GM18907 (cell line): Measurements from ENCODE around the gene AFF3.

Source experiments
- ATAC-seq: cut with Tn5 transposase; IDR thresholded peaks from one replicate; pipeline ENCODE4 v1.9.1; 2021; ENCODE audit warnings: mild to moderate bottlenecking, moderate library complexity; ENCODE audit not compliant: unreplicated experiment

The AFF3 gene

DNA sequence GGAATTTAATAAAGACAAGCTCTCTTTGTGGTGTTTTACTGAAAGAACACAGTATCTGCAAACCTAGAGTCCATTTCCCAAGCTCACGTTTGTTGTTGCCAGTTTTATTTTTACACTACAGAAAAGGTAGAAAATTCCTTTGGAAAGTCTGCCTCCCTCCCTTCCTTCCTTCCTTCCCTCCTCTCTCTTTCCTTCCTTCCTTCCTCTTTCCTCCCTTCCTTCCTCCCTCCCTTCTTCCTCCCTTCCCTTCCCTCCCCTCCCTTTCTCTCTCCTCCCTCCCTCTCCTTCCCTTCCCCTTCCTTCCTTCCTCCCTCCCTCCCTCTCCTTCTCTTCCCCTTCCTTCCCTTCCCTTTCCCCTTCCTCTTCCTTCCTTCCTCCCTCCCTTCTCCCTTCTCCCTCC is 516.2 kb downstream of the AFF3 start:
- no peak for ATAC-seq

DNA sequence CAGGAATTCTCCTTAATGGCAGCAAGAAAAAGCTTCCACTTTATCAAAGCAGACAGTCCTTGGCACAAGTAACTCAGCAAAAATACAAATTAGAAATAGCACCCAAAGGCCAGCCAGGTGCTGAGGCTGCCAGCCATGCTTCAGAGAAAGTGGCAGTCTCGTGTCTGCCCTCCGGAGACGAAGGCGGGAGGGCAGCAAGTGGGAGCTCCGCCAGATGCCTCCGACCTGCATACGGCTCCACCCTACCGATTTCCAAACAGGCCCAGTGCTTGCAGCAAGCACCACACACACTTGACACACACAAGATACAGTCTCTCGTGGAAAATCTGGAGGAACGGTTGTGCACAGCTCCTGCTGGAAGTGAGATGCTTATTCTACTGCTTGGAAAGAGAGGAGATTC is 517.7 kb downstream of the AFF3 start:
- ATAC-seq, result no peak

DNA sequence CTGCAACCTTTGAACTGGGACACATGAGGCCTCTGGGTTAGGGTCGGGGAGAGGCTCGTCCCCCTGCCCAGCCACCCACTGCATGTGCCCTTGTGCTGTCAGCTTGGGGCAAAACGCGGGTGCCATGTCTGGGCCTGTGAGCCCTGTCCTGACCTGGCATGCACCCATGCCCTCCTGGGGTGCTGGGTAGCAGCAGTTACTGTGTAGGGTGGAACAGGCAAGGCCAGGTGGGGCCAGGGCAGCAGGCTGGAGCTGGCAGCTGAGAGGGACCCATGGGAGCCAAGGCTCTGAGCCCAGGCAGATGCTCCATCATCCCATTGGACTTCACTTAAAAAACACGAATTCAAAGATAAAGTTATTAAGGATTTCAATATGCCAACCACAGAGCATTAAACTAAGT is 518.8 kb downstream of the AFF3 start:
- ATAC-seq, result no peak

DNA sequence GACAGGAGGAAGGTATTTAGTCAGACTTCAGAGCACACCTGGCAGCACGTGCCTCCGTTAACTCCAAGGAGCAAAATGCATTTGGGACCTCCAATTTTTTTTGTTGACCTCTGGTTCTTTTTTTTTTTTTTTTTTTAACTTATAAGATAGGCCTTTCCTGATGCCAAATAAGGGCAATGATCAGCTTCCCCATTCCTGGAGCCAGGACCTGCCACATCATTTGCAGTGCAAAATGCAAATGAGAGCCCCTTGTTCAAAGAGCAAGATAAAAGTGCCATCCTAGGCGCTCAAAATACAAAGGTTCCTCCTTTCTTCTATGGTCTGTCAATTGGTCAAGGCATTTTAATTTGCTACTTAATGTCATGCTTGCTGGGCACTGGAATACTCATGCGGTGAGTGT is 519.4 kb downstream of the AFF3 start:
- ATAC-seq, result no peak

DNA sequence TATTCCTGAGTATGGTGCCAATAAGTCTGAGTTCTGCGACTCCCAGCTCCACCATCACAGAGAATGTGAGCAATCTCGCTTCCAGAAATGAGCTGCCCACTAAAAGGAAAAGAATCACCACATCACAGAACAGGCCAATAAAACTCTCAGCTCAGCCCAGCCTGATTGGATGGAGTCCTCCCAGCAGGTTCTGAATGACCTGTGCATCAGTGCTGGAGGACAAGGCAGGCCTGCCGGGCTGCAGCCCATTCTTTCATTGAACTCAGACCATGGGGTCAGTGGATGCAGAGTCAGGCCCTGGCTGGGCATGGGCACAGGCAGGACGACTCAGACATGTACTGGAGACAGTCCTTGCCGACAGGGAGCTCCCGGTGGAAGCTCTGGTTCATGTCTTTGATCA is 519.9 kb downstream of the AFF3 start:
- ATAC-seq, result no peak

DNA sequence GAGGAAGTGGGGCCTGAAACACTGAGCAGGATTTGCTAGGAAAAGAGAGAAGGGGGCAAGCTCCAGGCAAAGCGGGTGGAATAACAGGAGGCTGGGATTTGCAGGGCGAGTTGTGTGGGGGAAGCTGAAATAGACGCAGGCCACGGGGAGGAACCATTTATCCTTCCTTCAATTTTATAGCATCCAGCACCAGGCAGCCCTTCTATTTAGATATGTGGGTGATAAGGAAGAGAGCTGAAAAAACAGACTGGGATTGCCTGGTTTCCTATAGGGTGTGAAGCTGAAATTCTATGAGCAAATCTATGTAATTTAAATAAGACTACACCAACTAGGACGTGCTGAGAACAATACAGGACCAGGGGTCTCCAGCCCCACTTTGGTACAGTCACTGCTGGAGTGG is 520.6 kb downstream of the AFF3 start:
- no peak for ATAC-seq

DNA sequence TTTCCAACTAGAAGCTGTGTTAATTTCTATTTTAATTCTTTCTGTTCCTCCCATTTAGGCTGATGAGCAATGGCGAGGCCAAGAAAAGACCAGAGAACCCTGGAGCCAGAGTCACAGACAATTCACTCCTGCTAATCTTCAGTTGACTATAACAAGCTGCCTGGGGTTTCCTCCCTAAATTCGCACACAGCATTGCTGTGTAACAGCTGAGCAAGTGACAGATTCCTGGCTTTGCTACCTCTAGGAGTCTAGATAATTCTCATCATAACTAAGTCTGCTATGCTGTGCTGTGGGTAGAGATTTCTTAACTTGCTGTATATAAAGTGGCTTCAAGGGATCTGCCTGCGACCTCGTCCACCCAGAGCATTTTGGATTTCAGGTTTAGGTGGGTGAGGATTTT is 521.3 kb downstream of the AFF3 start:
- ATAC-seq, result no peak

DNA sequence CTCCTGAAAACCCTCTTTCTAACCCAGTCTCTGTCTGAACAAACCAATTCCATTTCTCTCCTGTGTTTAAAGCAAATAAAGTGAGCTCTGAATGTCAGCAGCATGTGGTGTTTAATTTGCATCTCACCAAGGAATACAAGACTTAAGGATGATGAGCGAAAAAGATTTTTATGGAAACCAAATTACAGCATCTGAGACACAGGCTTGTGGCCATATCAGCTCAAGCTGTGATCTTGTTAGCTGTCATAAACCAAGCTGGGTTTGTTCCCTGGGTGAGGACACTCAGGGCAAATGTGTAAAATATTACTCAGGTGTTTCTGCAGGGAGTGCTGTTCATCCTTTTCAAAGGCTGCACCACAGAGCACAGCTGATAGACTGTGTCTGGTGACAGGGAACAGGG is 523.2 kb downstream of the AFF3 start:
- ATAC-seq, result no peak

DNA sequence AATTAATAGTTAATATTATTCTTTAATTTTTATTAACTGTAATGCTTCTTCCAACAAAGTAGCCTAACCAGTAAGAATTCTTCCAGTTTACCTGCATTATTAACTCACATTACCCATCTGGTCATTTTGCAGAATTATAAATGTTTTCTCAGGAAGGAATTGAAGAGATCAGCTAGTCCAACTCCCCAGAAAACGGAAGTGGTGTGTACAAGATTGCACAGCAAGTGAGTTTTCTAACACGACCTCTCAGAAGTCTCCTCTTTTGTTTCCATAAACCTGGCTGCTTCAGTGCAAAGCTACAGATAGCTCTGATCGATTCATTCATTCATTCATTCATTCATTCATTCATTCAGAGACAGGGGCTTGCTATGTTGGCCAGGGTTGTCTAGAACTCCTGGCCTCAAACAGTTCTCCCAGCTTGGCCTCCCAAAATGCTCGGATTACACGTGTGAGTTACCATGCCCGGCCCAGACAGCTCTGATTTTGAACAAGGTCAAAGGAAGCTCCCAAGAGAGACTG is 523.8 kb downstream of the AFF3 start:
- ATAC-seq, result no peak

DNA sequence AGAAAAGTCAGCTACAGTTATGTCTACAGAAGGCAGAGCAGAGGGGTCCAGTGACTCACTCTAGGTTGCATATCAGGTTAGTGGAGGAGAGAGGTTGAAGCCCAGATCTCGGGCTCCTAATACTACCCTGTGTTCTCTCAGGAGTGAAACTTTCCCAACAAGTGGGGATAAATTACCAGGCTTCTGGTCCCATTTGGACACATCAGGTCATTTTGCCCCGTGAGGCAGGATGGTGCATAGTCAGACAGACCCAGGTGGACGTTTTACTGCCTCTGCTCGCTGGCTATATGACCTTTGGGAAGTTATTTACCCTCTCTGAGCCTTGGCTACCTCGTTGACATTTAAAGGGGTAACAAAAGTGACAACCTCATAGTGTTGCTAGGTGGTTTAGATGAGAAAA is 524.6 kb downstream of the AFF3 start:
- no peak for ATAC-seq

DNA sequence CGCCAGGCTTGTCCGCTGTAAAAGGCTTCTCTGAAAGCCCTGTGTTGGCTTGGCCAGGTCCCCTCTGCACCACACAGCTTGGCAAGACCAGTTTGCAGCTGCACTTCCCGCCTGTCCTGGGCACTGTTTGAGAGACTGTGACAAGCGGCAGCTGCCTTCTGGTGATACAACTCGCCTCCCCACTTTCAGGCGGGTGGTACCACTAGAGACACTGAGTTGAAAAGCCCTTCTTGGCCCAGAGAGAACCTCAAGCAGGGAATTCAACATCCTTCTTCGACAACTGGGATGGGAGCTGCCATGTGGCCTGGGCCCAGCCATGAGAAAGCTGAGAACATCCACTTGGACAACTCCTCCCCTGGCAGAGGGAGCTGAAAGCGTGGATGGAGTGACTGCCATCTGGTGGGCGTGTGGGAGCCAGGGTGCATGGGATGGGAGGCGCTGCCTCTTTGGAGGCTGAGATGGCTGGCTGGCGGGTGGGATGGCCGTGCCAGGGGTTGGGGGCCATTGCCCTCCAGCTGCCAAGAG is 527.1 kb downstream of the AFF3 start:
- no peak for ATAC-seq

DNA sequence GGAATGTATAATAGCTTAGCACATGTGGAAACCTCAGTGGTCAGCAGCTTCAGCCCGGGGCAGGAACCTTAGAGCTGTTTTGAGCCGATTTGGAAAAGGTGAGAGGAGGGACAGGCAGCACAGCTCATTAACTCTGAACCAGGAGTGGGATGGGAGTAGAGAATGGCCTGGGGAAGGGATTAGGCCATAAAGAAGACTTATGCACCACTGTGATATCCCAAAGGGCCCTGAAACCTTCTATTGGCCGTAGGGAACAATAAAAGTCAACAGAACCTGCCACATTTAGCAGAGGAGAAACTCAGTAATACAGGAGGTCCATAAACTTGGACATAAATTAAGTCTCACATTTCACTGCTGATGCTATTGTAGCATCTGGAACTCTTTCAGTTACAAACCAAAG is 528.4 kb downstream of the AFF3 start:
- ATAC-seq, result no peak

DNA sequence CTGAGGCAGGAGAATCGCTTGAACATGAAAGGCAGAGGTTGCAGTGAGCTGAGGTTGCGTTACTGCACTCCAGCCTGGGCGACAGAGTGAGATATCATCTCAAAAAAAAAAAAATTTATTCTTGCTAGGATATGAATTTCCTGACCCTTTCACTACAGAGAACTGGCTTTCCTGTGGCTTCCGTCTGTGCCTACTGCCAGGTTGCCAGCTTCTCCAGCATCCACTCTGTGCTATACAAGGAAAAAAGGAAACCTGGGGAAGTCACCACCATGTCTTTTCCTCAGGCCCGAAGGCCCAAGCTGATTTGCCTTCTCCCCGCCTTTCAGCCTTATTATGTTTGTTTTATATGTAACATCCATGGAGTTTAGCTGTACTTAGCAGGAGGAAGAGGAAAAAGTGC is 530.6 kb downstream of the AFF3 start:
- ATAC-seq, result no peak

DNA sequence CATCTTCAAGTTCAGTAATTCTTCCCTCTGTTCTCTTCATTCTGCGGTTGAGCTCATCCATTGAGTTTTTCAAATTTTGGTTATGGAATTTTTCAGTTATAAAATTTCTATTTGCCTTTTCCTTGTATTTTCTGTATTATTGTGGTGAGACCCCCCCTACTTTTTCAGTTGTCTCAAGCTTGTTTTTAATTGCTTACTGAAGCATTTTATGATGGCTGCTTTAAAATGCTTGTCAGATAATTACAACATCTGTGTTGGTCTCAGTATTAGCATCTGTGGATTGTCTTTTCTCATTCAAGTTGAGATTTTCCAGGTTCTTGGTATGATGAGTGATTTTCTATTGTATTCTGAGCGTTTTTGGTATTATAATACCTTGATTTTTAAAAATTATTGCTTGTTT is 531.4 kb downstream of the AFF3 start:
- ATAC-seq, result no peak

DNA sequence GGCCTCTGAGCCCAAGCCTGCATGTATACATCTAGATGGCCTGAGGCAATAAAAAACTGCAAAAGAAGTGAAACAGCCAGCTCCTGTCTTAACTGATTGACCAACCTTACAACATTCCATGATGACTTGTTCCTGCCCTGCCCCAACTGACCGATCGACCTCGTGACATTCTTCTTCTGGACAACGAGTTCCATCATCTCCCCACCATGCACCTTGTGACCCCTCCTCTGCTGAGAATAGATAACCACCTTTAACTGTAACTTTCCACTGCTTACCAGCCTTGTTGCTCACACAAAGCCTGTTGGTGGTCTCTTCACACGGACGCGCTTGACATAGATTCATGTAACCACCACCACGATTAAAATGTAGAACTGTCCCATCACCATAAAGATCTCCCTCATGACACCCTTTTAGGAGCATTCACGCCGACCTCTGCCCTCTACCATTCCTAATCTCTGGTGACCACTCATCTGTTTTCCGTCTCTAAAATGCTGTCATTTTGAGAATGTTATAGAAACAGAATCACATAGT is 532.5 kb downstream of the AFF3 start:
- no peak for ATAC-seq

DNA sequence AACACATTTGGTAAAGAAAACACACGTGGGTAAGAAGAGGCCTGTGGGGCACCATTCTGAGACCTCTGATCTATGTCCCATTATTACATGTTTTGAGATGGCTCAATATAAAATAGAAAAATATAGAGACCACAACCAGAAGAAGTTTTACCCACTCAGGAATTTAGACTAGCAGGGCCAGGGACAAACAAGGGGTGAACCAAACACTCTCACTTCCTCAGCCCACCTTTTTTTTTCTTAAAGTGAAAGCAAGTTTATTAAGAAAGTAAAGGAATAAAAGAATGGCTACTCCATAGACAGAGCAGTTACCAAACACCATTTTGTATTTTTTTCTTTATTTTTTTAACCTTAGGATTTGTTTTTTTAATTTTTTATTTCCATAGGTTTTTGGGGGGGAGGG is 533.5 kb downstream of the AFF3 start:
- no peak for ATAC-seq

DNA sequence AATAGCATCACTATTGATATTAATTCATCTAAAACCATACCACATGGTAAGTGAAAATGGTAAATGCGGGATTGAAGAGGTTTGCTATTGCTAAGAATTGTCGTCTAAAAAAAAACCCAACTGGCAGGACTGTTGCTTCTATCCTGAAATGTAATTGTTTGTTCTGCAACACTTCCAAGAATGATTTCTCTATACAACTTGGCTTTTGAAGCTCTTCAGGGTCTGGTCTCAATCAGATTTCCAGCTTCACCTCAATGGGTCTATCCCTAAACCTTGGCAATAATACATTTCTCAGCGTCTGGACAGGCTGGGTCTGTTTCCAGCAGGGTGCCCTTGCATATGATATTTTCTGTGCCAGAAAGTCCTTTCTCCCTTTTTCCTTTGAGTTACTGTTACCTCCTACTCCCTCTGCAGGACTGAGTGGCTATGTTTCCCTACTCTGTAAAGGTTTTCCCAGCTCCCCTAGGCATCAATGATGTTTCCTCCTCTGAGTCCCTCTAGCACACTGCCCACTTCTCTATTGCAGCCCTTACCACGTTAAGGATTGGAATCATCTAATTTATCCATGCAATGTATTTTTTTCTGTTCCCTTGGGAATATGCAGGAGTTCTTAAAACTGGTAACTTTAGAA is 534.4 kb downstream of the AFF3 start:
- no peak for ATAC-seq

DNA sequence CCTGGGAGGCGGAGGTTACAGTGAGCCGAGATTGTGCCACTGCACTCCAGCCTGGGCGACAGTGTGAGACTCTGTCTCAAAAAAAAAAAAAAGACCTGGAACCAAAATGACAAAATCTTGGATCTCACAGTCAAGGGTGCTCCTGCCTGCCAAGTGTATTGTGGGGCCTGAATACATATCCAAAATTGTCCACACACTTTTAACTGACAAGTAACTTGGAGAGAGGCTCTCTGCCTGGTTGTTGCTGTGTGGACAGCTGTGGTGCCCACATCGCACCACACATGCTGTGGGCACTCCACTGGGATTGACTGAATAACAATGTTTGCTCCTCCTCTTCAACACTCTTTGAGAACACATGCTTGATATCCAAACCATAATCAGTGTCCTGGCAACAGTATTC is 534.9 kb downstream of the AFF3 start:
- no peak for ATAC-seq

DNA sequence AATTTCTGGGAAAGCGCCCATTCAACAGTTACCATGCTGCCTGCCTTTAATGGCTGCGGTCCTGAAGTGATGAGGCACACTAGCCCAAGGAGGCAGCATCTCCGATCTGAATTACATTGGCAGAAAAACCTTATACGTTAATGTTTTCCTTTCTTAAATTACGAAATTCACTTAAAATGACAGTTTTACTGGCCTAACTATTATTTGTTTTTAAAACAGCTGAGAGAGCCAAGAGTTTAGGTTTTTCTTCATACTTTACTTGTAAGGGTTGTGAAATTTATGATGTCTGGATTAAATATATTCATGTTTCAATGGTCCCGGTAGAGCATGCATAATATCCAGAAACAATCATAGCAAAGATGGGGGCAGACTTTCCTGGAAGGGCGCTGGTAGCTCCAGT is 537.4 kb downstream of the AFF3 start:
- ATAC-seq, result no peak

DNA sequence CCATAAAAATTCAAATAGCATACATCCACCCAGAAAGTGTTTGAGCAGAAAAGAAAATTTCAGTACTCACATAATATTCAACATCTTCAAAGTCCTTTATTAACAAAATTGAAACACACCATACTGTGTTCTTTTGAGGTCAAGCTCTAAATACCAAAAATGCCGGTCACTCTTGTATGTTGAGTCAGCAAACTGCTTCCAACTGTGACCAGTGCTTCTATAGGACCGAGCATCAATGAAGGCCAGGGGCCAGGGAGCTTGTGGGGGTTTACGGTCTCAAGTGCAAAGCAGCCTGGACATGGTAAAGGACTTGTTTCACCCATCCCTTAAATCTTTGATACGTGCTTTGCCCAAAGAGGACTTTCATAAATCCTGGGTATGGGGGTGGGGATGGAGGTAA is 539.9 kb downstream of the AFF3 start:
- ATAC-seq, result no peak

DNA sequence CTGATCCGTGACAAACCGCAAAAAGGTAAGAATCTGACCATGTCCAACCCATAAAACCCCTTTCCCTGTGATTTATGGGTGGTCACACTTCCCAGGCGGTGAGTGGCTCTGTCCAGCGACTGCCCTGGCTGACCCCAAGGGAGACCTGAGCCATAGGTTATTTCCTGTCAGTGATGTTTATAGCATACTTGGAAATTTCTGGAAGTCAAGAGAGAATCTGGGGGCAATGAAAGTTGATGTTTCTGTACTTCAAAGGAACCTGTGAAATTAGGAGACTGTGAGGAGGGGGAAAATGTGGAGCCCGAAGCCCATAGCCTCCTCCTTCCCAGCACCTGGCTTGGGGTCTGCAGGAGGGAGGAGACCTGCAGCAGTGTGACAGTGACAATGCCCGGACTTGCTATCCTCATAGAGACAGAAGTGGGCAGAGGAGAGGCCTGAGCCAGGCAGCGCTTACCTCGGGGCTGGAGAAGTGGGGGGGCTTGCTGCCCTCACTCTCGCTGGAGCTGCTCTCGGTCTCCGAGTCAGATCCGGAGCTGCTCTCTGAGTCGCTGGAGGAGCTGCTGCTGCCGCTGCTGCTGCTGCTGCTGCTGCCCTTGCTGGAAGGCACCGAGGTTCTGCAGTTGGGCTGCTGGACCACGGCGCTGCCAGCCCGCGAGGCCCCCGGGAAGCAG is 541.3 kb downstream of the AFF3 start:
- no peak for ATAC-seq

DNA sequence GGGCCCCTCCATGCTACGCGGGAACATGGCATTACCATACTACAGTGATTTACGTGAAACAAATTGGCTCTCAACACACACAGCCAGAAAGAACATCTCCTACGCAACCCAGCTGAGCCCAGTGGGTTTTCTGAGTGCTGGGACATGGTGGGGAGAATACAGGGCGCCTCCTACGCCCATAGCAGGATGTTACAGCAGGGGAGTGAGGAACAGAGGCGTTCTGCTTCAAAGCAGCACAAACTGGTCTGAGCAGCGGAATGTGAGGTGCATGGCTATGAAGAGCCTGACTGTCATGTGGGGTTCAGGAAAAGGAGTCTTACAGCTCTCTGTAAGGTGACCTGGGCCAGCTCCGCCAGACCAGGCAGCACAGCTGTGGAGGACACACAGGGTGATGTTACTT is 543.9 kb downstream of the AFF3 start:
- ATAC-seq, result no peak
